ENCODE results near the gene TOMM40L.

- TF ChIP-seq CTCF (IDR thresholded peaks at IDR 0.05; ENCODE audit: low read depth, low read length) (peak; percentile 12), POLR2A (IDR thresholded peaks at IDR 0.05; ENCODE audit: extremely low read depth, insufficient read length) (peak; percentile 93), MYC (IDR thresholded peaks at IDR 0.05; ENCODE audit: low read depth, low read length) (peak; percentile 93)
- TF ChIP-seq, protein P1, sequence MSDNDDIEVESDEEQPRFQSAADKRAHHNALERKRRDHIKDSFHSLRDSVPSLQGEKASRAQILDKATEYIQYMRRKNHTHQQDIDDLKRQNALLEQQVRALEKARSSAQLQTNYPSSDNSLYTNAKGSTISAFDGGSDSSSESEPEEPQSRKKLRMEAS (IDR thresholded peaks at IDR 0.05; ENCODE audit: low read depth, low read length): peak; percentile 82
These were observed 48.5 kb upstream of the TOMM40L start, which contains the start of gene B4GALT3 for GRCh38 chr1:161177112-161177935.
